ENCODE results near the gene IGFBP5.

Gene IGFBP5

DNA sequence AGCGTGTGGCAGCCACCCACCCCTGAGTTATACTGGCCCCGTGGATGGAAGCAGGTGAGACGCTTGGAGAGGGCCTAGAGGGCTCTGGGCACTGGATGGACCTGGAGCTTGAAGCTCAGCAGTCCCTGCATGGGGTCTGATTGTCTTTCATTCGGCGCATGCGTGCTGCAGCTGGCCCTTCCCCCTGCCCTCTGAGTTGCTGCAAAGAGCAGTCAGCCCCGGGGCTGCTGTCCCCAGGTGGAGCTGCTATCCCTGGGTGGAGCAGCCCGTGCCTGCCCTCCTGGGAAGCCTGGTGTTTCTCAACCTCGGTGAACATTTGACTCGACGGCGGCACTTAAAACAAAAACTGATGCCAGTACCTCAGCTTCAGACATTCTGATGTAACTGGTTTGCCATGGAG lies 29.6 kb downstream of the IGFBP5 start:
- TF ChIP-seq, protein P1, sequence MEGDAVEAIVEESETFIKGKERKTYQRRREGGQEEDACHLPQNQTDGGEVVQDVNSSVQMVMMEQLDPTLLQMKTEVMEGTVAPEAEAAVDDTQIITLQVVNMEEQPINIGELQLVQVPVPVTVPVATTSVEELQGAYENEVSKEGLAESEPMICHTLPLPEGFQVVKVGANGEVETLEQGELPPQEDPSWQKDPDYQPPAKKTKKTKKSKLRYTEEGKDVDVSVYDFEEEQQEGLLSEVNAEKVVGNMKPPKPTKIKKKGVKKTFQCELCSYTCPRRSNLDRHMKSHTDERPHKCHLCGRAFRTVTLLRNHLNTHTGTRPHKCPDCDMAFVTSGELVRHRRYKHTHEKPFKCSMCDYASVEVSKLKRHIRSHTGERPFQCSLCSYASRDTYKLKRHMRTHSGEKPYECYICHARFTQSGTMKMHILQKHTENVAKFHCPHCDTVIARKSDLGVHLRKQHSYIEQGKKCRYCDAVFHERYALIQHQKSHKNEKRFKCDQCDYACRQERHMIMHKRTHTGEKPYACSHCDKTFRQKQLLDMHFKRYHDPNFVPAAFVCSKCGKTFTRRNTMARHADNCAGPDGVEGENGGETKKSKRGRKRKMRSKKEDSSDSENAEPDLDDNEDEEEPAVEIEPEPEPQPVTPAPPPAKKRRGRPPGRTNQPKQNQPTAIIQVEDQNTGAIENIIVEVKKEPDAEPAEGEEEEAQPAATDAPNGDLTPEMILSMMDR (IDR thresholded peaks at IDR 0.05; ENCODE audit: control extremely low read depth, extremely low read depth, low read depth, missing control alignments) = no peak
- POLR2A ChIA-PET = no interaction called here
- CTCF ChIA-PET = interaction anchor here (1.0 to 14.9 kb wide), 23 partner anchors 13 to 644 kb away, joined by 3 to 325 read pairs (median 5); no protein-coding TSS in a partner anchor
- DNase-seq (ENCODE audit: extremely low spot score) = no peak

DNA sequence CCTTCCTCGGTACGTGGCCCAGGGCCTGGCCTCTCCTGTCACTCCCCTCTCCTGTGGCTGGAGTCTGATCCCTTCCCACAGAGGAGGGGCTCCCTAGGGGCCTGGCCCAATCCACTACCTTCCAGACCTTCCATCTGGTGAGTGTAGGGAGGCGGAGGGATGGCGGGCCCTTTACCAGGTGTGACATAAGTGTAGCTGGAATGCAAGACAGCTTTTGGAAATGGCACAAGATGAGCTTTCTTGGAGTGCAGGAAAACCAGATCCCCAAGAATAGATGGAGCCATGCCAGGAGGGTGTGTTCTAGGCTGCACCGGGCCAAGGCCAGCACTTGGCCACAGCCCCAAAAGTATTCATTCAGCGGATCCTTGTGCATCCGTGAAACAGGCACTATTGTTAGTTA lies 30.1 kb downstream of the IGFBP5 start:
- ChIA-PET POLR2A (no interaction called here), CTCF (interaction anchor here (1.0 to 14.9 kb wide), 17 partner anchors 13 to 644 kb away, joined by 3 to 325 read pairs (median 4); no protein-coding TSS in a partner anchor)
- DNase-seq (ENCODE audit: extremely low spot score) = no peak
- TF ChIP-seq, protein P1 (IDR thresholded peaks at IDR 0.05; ENCODE audit: control extremely low read depth, extremely low read depth, low read depth, missing control alignments) = no peak

DNA sequence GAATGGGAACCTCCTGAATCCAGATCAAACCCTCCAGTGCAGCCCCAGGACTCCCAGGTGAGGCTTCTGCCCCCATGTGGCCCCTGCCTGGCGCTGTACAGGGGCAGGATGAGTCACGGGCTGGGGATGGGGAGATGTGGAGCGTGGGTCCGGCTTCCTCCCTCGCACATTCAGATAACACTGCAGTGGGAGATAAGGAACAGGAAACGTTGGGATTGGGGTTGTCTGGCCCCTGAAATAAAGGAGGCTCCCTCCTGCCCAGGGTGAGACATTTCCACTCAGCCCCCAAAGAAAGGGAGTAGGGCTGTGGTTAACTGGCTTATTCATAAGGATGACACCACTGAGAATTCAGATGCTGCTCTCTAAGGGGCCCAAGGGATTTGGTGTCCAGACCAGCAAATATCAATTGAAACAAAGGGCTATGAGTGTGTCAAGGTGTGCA lies 30.7 kb downstream of the IGFBP5 start:
- TF ChIP-seq, protein P1 (IDR thresholded peaks at IDR 0.05; ENCODE audit: control extremely low read depth, extremely low read depth, low read depth, missing control alignments) = peak; percentile 32
- ChIA-PET POLR2A (no interaction called here), CTCF (interaction anchor here (1.0 to 14.9 kb wide), 12 partner anchors 13 to 447 kb away, joined by 3 to 325 read pairs (median 4); no protein-coding TSS in a partner anchor)
- DNase-seq (ENCODE audit: extremely low spot score) = no peak

DNA sequence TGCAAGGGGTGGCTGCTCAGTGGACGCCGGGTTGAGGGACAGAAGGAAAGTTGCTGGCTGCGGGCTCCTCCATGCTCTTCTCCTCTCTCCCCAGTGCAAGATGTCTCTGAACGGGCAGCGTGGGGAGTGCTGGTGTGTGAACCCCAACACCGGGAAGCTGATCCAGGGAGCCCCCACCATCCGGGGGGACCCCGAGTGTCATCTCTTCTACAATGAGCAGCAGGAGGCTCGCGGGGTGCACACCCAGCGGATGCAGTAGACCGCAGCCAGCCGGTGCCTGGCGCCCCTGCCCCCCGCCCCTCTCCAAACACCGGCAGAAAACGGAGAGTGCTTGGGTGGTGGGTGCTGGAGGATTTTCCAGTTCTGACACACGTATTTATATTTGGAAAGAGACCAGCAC lies 31.5 kb downstream of the IGFBP5 start:
- ChIA-PET CTCF (interaction anchor here (0.8 to 14.9 kb wide), 8 partner anchors 12 to 713 kb away, joined by 3 to 325 read pairs (median 3); partner anchors contain the start of gene IGFBP2), POLR2A (no interaction called here)
- TF ChIP-seq, protein P1 (IDR thresholded peaks at IDR 0.05; ENCODE audit: control extremely low read depth, extremely low read depth, low read depth, missing control alignments) = no peak
- no peak for DNase-seq (ENCODE audit: extremely low spot score)

DNA sequence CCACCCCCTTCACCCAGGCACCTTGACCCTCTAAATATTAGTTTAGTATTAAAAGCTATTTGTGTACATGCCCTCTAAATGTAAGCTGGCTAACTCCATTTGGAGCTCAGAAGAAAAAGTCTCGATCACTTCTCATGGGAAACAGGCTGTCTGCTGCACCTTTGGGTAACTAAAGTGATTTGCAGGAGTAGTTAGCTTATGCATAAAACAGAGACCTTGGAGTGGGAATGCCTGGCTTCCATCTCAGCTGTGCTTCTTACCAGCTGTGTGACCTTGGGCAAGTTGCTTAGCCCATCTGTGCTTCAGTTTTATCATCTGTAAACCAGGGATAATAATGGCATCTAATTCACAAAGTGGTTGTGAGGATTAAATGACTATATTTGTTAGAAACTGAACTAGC lies 32.2 kb downstream of the IGFBP5 start:
- TF ChIP-seq, protein P1 (IDR thresholded peaks at IDR 0.05; ENCODE audit: control extremely low read depth, extremely low read depth, low read depth, missing control alignments) = no peak
- ChIA-PET POLR2A (interaction anchor here (0.7 kb wide), 1 partner anchor 30 kb away, joined by 7 read pairs; no protein-coding TSS in a partner anchor), CTCF (interaction anchor here (0.8 to 14.9 kb wide), 9 partner anchors 11 to 712 kb away, joined by 3 to 325 read pairs (median 3); partner anchors contain the start of gene IGFBP2)
- DNase-seq (ENCODE audit: extremely low spot score) = no peak

DNA sequence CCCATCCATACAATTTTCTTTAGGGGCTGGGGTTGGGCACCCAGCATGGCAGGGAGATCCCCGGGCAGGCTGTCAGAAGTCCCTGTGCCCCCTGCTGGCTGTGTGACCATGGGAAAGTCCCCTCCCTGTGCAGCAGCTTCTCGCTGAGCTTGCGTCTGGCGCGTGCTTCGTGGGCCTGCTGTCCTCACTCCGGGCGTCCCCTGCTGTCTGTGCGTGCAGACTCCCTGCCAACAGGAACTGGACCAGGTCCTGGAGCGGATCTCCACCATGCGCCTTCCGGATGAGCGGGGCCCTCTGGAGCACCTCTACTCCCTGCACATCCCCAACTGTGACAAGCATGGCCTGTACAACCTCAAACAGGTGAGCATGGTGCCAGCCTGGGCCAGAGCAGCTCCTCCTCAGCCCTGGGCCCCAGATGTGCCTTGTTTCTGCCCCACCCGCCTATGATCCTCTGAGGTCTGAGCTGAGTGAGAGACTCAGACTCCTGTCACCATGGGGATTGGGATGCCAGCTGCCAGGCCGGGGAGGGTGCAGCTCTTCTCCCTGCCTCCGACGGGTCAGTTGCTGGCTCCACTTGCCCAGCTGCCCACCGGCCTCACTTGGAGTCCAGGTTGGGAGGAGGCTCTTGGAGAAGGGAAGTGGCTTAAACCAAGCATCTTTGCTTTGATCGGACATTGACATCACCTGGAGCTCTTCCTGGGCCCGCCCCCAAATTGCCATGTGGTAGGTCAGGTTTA lies 33.5 kb downstream of the IGFBP5 start:
- DNase-seq (ENCODE audit: extremely low spot score) = no peak
- POLR2A ChIA-PET = no interaction called here
- TF ChIP-seq, protein P1 (IDR thresholded peaks at IDR 0.05; ENCODE audit: control extremely low read depth, extremely low read depth, low read depth, missing control alignments) = peak; percentile 24
- CTCF ChIA-PET = interaction anchor here (1.1 to 14.9 kb wide), 7 partner anchors 10 to 439 kb away, joined by 3 to 325 read pairs (median 7); no protein-coding TSS in a partner anchor
